HepG2 (cell line): ENCODE results near the gene FAM53C. TPM values are rescaled to one million over a fixed set of nuclear protein-coding genes. Genes with fewer than 3 reads are reported as not detected.

Source experiments
- GLI4 ChIP-seq: sonication (generic); formaldehyde crosslinking; IDR thresholded peaks from 2 replicates; pipeline ENCODE4 v1.5.1; 2020; ENCODE audit warnings: missing genetic modification reagents, mild to moderate bottlenecking, moderate library complexity, borderline replicate concordance
- ISL2 ChIP-seq: sonication (generic); formaldehyde crosslinking; IDR thresholded peaks from 2 replicates; pipeline ENCODE4 v1.5.0; 2020; ENCODE audit warnings: missing genetic modification reagents
- KLF12 ChIP-seq: sonication (generic); formaldehyde crosslinking; IDR thresholded peaks from 2 replicates; pipeline ENCODE4 v1.4.0; 2020; ENCODE audit warnings: missing genetic modification reagents, borderline replicate concordance
- NR2C2 ChIP-seq: sonication (generic); formaldehyde crosslinking; IDR thresholded peaks from 2 replicates; pipeline ENCODE4 v1.4.0; 2020; ENCODE audit warnings: missing genetic modification reagents, mild to moderate bottlenecking, moderate library complexity, borderline replicate concordance
- RFXANK ChIP-seq: IDR thresholded peaks from 2 replicates; pipeline ENCODE4 v1.6.1; 2016
- SAFB2 ChIP-seq: sonication (generic); formaldehyde crosslinking; IDR thresholded peaks from 2 replicates; pipeline ENCODE4 v1.5.1; 2020; ENCODE audit warnings: missing genetic modification reagents, low read depth, mild to moderate bottlenecking, borderline replicate concordance
- TP53 ChIP-seq: sonication (generic); formaldehyde crosslinking; conservative IDR thresholded peaks from 2 replicates; pipeline ENCODE4 v1.4.0; 2020; ENCODE audit warnings: missing genetic modification reagents
- ZBTB7B ChIP-seq: sonication (generic); formaldehyde crosslinking; IDR thresholded peaks from 2 replicates; pipeline ENCODE4 v1.4.0; 2020; ENCODE audit warnings: missing genetic modification reagents
- ZC3H4 ChIP-seq: sonication (generic); formaldehyde crosslinking; IDR thresholded peaks from 2 replicates; pipeline ENCODE4 v1.4.0; 2020; ENCODE audit warnings: missing genetic modification reagents, borderline replicate concordance
- ZNF292 ChIP-seq: sonication (generic); formaldehyde crosslinking; IDR thresholded peaks from 2 replicates; pipeline ENCODE4 v1.8.1; 2022; ENCODE audit warnings: mild to moderate bottlenecking, low read depth, missing genetic modification reagents, borderline replicate concordance
- ZNF432 ChIP-seq: sonication (generic); formaldehyde crosslinking; IDR thresholded peaks from 2 replicates; pipeline ENCODE4 v1.5.0; 2020; ENCODE audit warnings: missing genetic modification reagents, mild to moderate bottlenecking, borderline replicate concordance
- ZNF607 ChIP-seq: sonication (generic); formaldehyde crosslinking; IDR thresholded peaks from 2 replicates; pipeline ENCODE4 v1.5.1; 2020; ENCODE audit warnings: missing genetic modification reagents, mild to moderate bottlenecking, borderline replicate concordance
- ZSCAN31 ChIP-seq: sonication (generic); formaldehyde crosslinking; IDR thresholded peaks from 2 replicates; pipeline ENCODE4 v1.5.0; 2020; ENCODE audit warnings: low read depth, mild to moderate bottlenecking, missing genetic modification reagents
- polyA plus RNA-seq, 8 experiments: library from polyadenylated mRNA; depleted of rRNA in 3 of 8; stranded (reverse) in 7 of 8; unstranded in 1 of 8; fragments of >200 nt; fragmentation: Illumina TruSeq in 4 of 8; extraction: Trizol in 4 of 8; gene quantifications; 2 replicates each; pipeline versions ENCODE4 v1.2.1 to v1.2.3, GENCODE V29; 2011 to 2016; ENCODE audit warnings: low read depth in 4 of 8, missing spikeins in 1 of 8, mixed read lengths in 1 of 8; ENCODE audit not compliant: insufficient read depth in 1 of 8
- total RNA-seq, 5 experiments: library from RNA; depleted of rRNA; stranded (reverse); fragments of >200 nt; fragmentation: Illumina TruSeq; extraction: Trizol; gene quantifications; 2 replicates each; pipeline ENCODE4 v1.2.3, GENCODE V29; 2016; ENCODE audit warnings: low read depth in 1 of 5
- TF ChIP-seq, protein P1 (sequence below): fragments of 450-650 bp; IDR thresholded peaks from 2 replicates; pipeline ENCODE4 v1.6.1; 2017
- TF ChIP-seq, protein P2 (sequence below): sonication (generic); formaldehyde crosslinking; IDR thresholded peaks from 2 replicates; pipeline ENCODE4 v1.9.0; 2021; ENCODE audit warnings: missing genetic modification reagents, mild to moderate bottlenecking, borderline replicate concordance
- TF ChIP-seq, protein P3 (sequence below): sonication (generic); formaldehyde crosslinking; IDR thresholded peaks from 2 replicates; pipeline ENCODE4 v1.4.0; 2020; ENCODE audit warnings: mild to moderate bottlenecking, low read depth, missing genetic modification reagents
- TF ChIP-seq, protein P4 (sequence below): IDR thresholded peaks from 2 replicates; pipeline ENCODE4 v1.6.1; 2016; ENCODE audit warnings: missing genetic modification reagents, missing compliant biosample characterization
- TF ChIP-seq, protein P5 (sequence below): sonication (generic); formaldehyde crosslinking; IDR thresholded peaks from 2 replicates; pipeline ENCODE4 v1.5.1; 2020; ENCODE audit warnings: mild to moderate bottlenecking, moderate library complexity, missing genetic modification reagents
- TF ChIP-seq, protein P6 (sequence below): sonication (generic); formaldehyde crosslinking; IDR thresholded peaks from 2 replicates; pipeline ENCODE4 v1.5.0; 2020; ENCODE audit warnings: mild to moderate bottlenecking, missing genetic modification reagents, moderate library complexity

The FAM53C gene
- total and polyA plus RNA-seq, 2 of the 13 experiments (the other 11 are each of a cell fraction or from before 2014, with no cell fraction given): 26.9 to 30.1 TPM

DNA sequence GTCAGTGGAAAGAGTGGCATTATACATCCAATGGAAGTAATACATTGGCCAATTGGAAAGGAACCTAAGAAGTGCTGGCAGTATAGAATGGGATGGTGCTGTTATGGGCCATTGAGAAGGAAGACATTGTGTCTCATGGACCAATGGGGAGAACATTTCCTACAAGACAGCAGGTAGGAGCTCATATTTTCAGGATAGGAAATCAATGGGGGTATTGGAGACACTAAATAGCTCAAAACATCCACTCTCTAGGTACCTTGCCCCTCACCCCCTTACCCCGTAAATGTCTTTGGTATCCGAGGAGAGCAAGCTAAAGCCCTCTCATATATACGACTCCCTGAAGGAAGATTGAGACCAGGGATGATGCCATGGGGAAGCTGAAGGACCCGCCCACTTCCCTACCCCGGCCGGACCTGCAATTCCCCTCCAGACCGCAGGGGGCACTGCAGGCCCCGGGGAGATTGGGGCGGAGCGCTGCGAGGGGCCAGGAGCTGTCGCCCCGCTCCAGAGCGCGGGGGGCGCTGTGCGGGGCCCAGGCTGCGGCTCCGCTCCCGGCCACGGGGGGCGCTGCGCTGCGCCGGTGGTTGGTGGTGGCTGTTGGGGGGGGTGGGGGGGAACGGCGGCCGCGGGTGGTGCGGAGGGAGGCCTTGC, 14.1 kb downstream of the FAM53C start, which contains the start of gene KDM3B (continued):
- TF ChIP-seq, protein P1, sequence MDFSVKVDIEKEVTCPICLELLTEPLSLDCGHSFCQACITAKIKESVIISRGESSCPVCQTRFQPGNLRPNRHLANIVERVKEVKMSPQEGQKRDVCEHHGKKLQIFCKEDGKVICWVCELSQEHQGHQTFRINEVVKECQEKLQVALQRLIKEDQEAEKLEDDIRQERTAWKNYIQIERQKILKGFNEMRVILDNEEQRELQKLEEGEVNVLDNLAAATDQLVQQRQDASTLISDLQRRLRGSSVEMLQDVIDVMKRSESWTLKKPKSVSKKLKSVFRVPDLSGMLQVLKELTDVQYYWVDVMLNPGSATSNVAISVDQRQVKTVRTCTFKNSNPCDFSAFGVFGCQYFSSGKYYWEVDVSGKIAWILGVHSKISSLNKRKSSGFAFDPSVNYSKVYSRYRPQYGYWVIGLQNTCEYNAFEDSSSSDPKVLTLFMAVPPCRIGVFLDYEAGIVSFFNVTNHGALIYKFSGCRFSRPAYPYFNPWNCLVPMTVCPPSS: no peak
- TF ChIP-seq ZBTB7B (CRISPR knock-in tag) (peak; percentile 47; the same call in 1 of the 2 replicates), ZSCAN31 (peak; percentile 61; the same call in 1 of the 2 replicates), NR2C2 (CRISPR knock-in tag) (0 out of 2 replicates have a peak, but pooled peaks have one; percentile 12), ISL2 (CRISPR knock-in tag) (peak; percentile 40; the same call in 1 of the 2 replicates), RFXANK (CRISPR knock-in tag) (no peak), KLF12 (CRISPR knock-in tag) (peak; percentile 67; the same call in 1 of the 2 replicates), GLI4 (CRISPR knock-in tag) (no peak), ZNF607 (peak; percentile 27; the same call in 1 of the 2 replicates), ZNF292 (CRISPR knock-in tag) (no peak), SAFB2 (CRISPR knock-in tag) (peak; percentile 52; the same call in 1 of the 2 replicates), ZNF432 (CRISPR knock-in tag) (no peak), ZC3H4 (no peak), TP53 (CRISPR knock-in tag) (no peak)
- TF ChIP-seq, protein P2, sequence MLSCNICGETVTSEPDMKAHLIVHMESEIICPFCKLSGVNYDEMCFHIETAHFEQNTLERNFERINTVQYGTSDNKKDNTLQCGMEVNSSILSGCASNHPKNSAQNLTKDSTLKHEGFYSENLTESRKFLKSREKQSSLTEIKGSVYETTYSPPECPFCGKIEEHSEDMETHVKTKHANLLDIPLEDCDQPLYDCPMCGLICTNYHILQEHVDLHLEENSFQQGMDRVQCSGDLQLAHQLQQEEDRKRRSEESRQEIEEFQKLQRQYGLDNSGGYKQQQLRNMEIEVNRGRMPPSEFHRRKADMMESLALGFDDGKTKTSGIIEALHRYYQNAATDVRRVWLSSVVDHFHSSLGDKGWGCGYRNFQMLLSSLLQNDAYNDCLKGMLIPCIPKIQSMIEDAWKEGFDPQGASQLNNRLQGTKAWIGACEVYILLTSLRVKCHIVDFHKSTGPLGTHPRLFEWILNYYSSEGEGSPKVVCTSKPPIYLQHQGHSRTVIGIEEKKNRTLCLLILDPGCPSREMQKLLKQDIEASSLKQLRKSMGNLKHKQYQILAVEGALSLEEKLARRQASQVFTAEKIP (CRISPR knock-in tag): no peak
- TF ChIP-seq, protein P3, sequence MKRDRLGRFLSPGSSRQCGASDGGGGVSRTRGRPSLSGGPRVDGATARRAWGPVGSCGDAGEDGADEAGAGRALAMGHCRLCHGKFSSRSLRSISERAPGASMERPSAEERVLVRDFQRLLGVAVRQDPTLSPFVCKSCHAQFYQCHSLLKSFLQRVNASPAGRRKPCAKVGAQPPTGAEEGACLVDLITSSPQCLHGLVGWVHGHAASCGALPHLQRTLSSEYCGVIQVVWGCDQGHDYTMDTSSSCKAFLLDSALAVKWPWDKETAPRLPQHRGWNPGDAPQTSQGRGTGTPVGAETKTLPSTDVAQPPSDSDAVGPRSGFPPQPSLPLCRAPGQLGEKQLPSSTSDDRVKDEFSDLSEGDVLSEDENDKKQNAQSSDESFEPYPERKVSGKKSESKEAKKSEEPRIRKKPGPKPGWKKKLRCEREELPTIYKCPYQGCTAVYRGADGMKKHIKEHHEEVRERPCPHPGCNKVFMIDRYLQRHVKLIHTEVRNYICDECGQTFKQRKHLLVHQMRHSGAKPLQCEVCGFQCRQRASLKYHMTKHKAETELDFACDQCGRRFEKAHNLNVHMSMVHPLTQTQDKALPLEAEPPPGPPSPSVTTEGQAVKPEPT (CRISPR knock-in tag): peak; percentile 54; the same call in 1 of the 2 replicates
- TF ChIP-seq, protein P4, sequence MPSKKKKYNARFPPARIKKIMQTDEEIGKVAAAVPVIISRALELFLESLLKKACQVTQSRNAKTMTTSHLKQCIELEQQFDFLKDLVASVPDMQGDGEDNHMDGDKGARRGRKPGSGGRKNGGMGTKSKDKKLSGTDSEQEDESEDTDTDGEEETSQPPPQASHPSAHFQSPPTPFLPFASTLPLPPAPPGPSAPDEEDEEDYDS (CRISPR knock-in tag): no peak; the same call in 1 of the 2 replicates
- TF ChIP-seq, protein P5, sequence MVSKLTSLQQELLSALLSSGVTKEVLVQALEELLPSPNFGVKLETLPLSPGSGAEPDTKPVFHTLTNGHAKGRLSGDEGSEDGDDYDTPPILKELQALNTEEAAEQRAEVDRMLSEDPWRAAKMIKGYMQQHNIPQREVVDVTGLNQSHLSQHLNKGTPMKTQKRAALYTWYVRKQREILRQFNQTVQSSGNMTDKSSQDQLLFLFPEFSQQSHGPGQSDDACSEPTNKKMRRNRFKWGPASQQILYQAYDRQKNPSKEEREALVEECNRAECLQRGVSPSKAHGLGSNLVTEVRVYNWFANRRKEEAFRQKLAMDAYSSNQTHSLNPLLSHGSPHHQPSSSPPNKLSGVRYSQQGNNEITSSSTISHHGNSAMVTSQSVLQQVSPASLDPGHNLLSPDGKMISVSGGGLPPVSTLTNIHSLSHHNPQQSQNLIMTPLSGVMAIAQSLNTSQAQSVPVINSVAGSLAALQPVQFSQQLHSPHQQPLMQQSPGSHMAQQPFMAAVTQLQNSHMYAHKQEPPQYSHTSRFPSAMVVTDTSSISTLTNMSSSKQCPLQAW: 0 out of 2 replicates have a peak, but pooled peaks have one; percentile 37
- TF ChIP-seq, protein P6, sequence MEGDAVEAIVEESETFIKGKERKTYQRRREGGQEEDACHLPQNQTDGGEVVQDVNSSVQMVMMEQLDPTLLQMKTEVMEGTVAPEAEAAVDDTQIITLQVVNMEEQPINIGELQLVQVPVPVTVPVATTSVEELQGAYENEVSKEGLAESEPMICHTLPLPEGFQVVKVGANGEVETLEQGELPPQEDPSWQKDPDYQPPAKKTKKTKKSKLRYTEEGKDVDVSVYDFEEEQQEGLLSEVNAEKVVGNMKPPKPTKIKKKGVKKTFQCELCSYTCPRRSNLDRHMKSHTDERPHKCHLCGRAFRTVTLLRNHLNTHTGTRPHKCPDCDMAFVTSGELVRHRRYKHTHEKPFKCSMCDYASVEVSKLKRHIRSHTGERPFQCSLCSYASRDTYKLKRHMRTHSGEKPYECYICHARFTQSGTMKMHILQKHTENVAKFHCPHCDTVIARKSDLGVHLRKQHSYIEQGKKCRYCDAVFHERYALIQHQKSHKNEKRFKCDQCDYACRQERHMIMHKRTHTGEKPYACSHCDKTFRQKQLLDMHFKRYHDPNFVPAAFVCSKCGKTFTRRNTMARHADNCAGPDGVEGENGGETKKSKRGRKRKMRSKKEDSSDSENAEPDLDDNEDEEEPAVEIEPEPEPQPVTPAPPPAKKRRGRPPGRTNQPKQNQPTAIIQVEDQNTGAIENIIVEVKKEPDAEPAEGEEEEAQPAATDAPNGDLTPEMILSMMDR (CRISPR knock-in tag): peak; percentile 90
